A549 treated with ZK216348 at 1 μM for 4 hours (cell line): ENCODE results near the gene BRICD5. TPM values are rescaled to one million over a fixed set of nuclear protein-coding genes. Genes with fewer than 3 reads are reported as not detected.

ENCODE experiments used
- total RNA-seq: library from RNA; stranded (reverse); fragments of 200-300 nt; extraction: Qiagen RNA extraction; gene quantifications from 5 replicates; pipeline ENCODE4 v1.2.3, GENCODE V29; 2022; ENCODE audit warnings: low read depth

Gene BRICD5
- total RNA-seq = 2.8 to 6.7 TPM (median 5.2 TPM) in 5 replicates

DNA sequence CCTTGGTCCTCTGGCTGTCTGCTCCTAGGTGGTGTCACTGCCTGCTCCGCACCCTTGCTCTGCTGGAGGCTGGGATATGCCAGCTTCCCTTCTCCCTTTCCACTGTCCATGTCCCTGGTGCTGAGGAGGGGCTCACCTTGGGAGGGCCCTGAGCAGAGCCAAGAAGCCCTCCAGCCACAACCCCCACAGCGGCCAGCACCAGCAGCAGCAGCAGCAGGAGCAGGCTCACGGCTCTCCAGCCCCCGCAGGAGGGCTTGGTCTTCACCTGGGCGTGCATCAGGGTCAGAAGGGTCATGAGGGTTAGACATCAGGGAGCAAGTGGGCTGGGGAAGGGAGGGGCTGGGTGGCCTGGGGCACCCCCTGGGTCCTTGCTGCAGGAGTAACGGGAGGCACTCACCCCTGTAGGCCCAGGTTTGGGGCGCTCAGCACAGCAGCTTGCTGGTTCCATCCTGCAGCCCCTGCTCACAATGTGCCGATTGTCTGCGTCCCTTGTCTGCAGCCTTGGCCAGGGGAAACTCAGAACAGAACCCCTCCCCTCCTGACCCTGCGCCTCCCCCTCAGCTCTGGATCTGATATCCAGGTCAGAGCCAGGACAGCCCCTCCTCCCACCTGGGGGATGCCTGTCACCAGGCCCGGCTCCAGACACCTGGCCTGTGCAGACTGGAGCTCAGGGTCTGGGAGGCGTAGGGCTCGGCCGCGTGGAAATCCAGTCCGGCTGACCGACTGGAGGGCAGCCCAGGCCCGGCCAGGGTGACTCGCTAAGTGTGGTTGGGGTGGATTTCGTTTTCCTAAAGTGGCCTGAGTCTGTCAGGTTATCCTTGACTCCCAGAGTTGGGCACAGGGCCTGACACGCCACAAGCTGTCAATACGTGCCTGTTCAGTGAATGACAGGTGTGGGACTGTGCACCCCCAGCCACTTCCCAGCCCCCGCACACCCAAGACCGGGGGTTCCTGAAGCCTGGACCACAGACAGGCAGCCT is at the start of gene BRICD5:
BRICD5 (minus strand) TSS at position 478 of the 980 bp plus-strand sequence; CDS start at position 448, 30 bp downstream.

DNA sequence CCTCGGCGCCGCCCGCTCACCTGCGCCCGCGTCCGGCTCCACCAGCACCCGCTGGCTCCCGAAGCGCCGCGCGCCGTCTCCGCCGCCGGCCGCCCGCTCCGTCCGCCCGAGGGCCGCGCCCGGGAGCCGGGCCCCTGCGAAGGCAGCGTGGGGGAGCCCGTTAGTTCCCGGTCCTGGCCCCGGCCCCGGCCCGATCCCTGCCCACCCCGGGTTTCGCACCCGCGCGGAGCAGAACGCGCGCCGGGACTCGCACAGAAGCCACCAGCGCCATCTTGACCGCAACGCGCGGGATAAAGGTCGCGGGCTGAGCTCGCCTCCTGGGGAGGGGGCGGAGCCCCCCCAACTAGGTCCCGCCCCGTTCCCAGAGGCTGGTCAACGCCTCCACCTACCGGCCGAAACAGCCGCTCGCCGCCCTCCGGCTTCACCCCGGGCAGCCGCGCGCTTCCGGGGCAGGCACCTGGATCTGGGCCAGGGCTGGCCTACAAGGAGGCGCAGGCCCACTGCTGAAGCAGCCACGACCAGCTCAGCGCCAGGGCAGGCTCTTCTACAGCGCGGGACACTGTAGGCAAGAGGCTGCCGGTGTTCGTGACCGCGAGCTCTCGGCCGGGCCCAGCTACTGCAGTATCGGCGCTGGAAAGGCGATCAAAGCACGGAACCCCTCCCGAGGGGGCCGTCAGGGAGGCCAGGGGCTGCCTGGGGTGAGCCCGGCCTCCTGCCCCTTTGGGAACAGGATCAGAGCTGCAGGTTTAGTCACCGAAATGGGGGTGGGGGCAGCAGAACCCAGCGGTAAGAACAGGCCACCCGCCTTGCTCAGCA is 40.8 kb upstream of the BRICD5 start, which contains the start of gene ECI1:
ECI1 (minus strand) TSS at position 292 of the 816 bp plus-strand sequence; CDS start at position 271, 21 bp downstream.

DNA sequence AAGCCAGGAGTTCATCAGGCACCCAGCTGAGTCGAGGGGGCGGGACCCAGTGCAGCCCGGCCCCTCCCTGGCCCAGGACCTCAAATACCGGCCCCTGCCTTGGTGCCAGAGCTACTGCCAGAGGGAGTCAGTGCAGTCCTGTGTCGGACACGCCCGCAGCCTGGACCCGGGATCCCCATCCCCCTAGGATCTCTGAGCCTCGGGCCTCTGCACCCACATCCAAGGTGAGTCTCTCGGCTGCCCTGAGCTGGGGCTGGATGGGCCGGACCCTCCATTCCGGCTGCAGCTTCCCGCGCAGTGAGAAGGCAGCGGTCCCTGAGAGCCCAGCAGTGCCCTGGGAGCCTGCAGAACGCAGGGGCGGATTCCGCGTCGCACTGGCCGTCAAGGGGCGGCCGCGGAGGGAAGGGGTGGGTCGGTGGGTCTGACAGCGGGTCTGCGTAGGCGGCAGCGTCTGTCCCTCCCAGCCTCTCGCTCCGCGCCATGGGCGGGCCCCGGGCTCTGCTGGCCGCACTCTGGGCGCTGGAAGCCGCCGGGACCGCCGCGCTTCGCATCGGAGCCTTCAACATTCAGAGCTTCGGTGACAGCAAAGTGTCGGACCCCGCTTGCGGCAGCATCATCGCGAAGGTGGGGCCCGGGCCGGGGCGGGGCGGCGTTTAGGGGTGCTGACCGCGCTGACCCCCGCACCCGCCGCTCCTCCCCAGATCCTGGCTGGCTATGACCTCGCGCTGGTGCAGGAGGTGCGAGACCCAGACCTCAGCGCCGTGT is 25.9 kb upstream of the BRICD5 start, which contains the start of gene DNASE1L2:
DNASE1L2 (plus strand) TSS at position 108 of the 765 bp plus-strand sequence; CDS start at position 481, 373 bp downstream.

DNA sequence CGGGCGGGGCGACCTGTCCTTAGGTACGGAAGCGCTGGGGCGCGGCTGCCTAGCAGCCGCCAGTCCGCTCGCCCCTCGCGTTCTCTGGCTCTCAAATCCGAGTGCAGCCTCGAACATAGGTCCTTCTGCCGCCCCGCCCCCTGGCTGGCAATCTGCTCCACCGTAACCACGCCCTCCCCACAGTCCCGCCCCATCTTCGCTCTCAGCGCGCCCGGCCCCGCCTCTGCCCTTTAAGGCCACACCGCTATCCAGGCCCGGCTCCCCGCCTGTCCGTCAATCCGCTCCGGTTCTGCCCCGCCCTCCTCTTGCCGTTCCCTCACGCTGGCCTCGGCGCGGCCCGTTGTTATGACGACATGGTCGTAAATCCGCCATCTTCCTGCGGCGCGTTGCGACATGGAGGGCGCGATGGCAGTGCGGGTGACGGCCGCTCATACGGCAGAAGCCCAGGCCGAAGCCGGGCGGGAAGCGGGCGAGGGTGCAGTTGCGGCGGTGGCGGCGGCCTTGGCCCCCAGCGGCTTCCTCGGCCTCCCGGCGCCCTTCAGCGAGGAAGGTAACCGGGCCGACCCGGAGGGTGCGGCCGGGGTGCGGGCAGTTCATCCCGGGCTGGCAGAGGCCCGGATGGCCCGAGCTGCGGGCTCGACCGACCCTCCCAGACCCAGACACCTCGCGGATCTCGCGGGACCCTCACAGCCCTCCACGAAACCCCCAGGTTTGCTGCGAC is 12.7 kb upstream of the BRICD5 start, which contains the start of gene E4F1:
E4F1 (plus strand) TSS at position 371 of the 721 bp plus-strand sequence; CDS start at position 394, 23 bp downstream.

DNA sequence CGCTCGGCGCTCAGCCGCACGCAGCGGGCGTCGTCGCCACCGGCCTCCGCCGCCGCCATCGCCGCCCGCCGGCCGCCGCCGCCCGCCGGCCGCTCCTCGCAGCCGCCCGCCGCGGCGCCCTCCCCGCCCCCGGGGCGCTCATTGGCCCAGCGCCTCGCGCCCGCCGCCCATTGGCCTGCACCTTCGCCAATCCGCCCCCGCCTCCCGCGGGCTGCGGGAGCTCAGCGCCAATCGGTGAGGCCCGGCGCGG is 4.0 kb upstream of the BRICD5 start, which contains the start of gene PGP:
PGP (minus strand) TSS at position 122 of the 250 bp plus-strand sequence; CDS start at position 59, 63 bp downstream.

DNA sequence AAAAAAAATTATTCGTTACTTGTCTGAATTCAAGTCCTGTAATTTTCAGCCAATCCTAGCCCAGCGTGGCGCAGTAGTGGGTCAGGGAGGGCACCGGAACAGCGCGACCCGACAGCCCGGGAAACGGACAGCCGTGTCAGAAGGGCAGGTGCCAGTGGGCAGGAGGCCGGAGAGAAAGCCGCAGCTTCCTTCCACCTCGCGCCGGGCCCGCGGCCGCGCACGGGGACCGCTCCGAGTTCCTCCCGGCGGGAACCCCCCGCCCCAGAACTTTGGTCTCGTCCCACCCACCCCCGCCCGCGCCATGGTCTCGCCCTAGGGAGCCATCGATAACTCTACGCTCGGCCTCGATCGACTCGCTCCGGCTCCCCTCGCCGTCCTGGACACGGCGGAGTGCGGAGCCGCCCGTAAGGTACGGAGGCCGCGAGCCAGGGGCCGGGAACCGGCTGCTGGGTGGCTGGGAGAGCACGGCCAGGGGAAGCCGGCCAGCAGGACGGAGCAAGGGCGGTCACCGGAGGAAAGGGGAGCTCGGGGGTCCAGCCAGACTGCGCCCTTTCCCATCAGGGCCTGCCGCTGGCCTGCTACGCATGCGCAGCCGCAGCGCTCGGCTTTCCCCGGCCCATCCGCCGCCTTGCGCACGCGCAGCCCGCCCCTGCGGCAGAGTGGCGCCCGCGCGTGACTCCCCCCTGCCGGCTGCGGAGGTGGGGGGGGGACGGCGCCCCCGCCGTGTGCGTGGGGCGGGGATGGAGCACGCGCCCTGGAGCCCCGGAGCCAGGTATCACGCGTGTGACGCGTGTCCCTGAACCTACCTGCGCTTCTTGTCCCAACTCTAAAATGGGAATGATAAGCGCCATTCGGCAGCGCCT is 5.3 kb downstream of the BRICD5 start, which contains the start of gene MLST8:
MLST8 (plus strand) TSS at position 351 of the 863 bp plus-strand sequence. CDS start 632 bp downstream, outside the sequence.

DNA sequence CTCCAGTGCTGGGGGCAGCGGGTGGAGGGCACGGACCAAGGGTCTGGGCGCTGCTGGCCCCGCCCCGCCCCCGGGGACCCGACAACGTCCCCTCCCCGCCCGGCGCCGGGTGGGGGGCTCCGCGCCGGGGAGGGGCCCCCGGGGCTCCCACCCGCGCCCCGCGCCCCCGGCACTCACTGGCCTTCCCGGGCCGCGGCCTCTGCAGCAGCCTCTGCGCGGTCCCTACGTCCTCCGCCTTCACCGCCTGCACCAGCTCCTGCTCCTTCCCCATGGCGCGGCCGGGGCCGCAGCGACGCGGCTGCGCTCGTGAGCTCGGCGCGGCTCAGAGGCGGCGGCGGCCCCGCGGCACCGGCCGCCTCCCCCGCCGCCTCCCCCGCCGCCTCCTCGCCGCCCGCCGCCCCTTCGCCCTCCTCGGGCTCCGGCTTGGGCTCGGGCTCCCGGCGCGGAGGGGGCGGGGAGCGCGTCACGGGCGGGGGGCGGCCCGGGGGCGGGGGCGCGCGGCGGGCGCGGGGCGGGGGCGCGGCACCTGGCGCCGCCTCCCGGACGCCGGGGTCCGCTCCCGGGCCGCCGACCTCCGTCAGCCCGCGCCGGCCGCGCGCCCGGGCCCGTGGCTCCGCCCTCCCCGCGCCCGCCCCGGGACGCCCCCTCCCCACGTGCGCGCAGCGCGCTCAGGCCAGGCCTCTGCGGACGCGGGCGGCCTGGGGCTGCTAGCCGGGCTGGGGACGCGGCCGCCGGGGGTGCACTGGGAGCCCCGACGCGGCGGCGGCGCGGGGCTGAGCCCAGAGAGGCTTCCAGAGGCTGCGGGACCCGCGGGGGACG is 14.3 kb downstream of the BRICD5 start, which contains the start of gene CASKIN1:
CASKIN1 (minus strand) TSS at position 444 of the 819 bp plus-strand sequence; CDS start at position 271, 173 bp downstream.

Other genes with a start within 250 kb of the BRICD5 start
- gene RPS2, start 246.0 kb downstream of the BRICD5 start, total RNA-seq = 2,814 to 5,362 TPM (median 5,215 TPM) in 5 replicates
- gene RNF151, start 244.0 kb downstream of the BRICD5 start, total RNA-seq = not detected in 5 replicates
- gene TBL3, start 238.8 kb downstream of the BRICD5 start, total RNA-seq = 22.3 to 41.6 TPM (median 37.2 TPM) in 5 replicates
- gene NOXO1, start 229.4 kb downstream of the BRICD5 start, total RNA-seq = 0.24 to 0.63 TPM (median 0.34 TPM) in 4 of 5 replicates, not detected in the other
- 29.3 to 47.4 TPM (median 42.7 TPM) in 5 replicates for gene GFER, start 226.7 kb downstream of the BRICD5 start, total RNA-seq
- gene SYNGR3, start 220.9 kb downstream of the BRICD5 start, total RNA-seq = 4.4 to 8.7 TPM (median 8.3 TPM) in 5 replicates
- gene ZNF598, start 201.0 kb downstream of the BRICD5 start, total RNA-seq = 34.2 to 63.9 TPM (median 59.5 TPM) in 5 replicates
- 0.65 to 1.6 TPM (median 1.1 TPM) in 4 of 5 replicates, not detected in the other for gene NPW, start 191.1 kb downstream of the BRICD5 start, total RNA-seq
- 32.5 to 64.5 TPM (median 58.3 TPM) in 5 replicates for gene NHERF2, start 184.0 kb downstream of the BRICD5 start, total RNA-seq
- gene NTHL1, start 163.0 kb downstream of the BRICD5 start, total RNA-seq = 30.3 to 50.9 TPM (median 43.8 TPM) in 5 replicates
- gene TSC2, start 162.9 kb downstream of the BRICD5 start, total RNA-seq = 27.2 to 50.2 TPM (median 37.1 TPM) in 5 replicates
- gene PKD1, start 75.0 kb downstream of the BRICD5 start, total RNA-seq = 27.4 to 65.1 TPM (median 52.5 TPM) in 5 replicates
- gene RAB26, start 62.2 kb downstream of the BRICD5 start, total RNA-seq = 3.0 to 4.2 TPM (median 3.6 TPM) in 5 replicates
- gene TRAF7, start 55.1 kb downstream of the BRICD5 start, total RNA-seq = 26.8 to 66.2 TPM (median 54.0 TPM) in 5 replicates
- gene CASKIN1, start 14.3 kb downstream of the BRICD5 start, total RNA-seq = 0.29 to 1.5 TPM (median 0.56 TPM) in 5 replicates
- 33.6 to 52.3 TPM (median 51.7 TPM) in 5 replicates for gene MLST8, start 5.4 kb downstream of the BRICD5 start, total RNA-seq
- 14.5 to 39.0 TPM (median 37.6 TPM) in 5 replicates for gene PGP, start 4.0 kb upstream of the BRICD5 start, total RNA-seq
- 11.9 to 30.7 TPM (median 24.8 TPM) in 5 replicates for gene E4F1, start 12.7 kb upstream of the BRICD5 start, total RNA-seq
- gene DNASE1L2, start 25.6 kb upstream of the BRICD5 start, total RNA-seq = 0.75 to 2.1 TPM (median 1.6 TPM) in 5 replicates
- 41.0 to 92.8 TPM (median 86.3 TPM) in 5 replicates for gene ECI1, start 40.7 kb upstream of the BRICD5 start, total RNA-seq
- 254 to 289 TPM (median 260 TPM) in 5 replicates for gene RNPS1, start 57.3 kb upstream of the BRICD5 start, total RNA-seq
- gene ABCA3, start 129.9 kb upstream of the BRICD5 start, total RNA-seq = 13.8 to 23.1 TPM (median 19.7 TPM) in 5 replicates
- gene CCNF, start 218.6 kb upstream of the BRICD5 start, total RNA-seq = 16.8 to 24.3 TPM (median 23.8 TPM) in 5 replicates
- 12.6 to 24.4 TPM (median 21.2 TPM) in 5 replicates for gene TEDC2, start 249.2 kb upstream of the BRICD5 start, total RNA-seq